ENCODE data around the gene PRDX2. TPM values are rescaled to one million over a fixed set of nuclear protein-coding genes. Genes with fewer than 3 reads are reported as not detected.

The PRDX2 gene
- total and polyA plus RNA-seq, 2 donors from 2014 or later, result 171 to 664 TPM

GRCh38 chr19:12843999-12844732 lies 42.6 kb upstream of the PRDX2 start:
- DNase-seq, result no peak
- H3K4me1 ChIP-seq (ENCODE audit: control insufficient read depth in 2 of 3, insufficient read depth in 2 of 3, low read depth in 1 of 3, low read length in 3 of 3), result peaks cover 0 to 7% (median 0%) of the 10 kb centered on the region in 3 donors
- intact Hi-C loops (cut with DNase I), result loop anchor here (5.0 kb wide), 1 partner anchor 82 kb away; no protein-coding TSS in a partner anchor
- no peaks in the 10 kb centered on the region for H3K9me3 ChIP-seq (ENCODE audit: control insufficient read depth in 2 of 3, insufficient read depth in 1 of 3, low read length in 3 of 3)
- FAIRE-seq, result no peak
- TF ChIP-seq, protein P1, sequence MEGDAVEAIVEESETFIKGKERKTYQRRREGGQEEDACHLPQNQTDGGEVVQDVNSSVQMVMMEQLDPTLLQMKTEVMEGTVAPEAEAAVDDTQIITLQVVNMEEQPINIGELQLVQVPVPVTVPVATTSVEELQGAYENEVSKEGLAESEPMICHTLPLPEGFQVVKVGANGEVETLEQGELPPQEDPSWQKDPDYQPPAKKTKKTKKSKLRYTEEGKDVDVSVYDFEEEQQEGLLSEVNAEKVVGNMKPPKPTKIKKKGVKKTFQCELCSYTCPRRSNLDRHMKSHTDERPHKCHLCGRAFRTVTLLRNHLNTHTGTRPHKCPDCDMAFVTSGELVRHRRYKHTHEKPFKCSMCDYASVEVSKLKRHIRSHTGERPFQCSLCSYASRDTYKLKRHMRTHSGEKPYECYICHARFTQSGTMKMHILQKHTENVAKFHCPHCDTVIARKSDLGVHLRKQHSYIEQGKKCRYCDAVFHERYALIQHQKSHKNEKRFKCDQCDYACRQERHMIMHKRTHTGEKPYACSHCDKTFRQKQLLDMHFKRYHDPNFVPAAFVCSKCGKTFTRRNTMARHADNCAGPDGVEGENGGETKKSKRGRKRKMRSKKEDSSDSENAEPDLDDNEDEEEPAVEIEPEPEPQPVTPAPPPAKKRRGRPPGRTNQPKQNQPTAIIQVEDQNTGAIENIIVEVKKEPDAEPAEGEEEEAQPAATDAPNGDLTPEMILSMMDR (IDR thresholded peaks at IDR 0.05; ENCODE audit: borderline replicate concordance, extremely low read depth, insufficient read depth), result no peak
- H3K36me3 ChIP-seq (ENCODE audit: control insufficient read depth in 2 of 3, insufficient read depth in 3 of 3, low read length in 3 of 3), result no peaks in the 10 kb centered on the region
- no peak overlapping the region for H3K4me3 ChIP-seq (ENCODE audit: low read length in 3 of 3)
- H3K27ac ChIP-seq (ENCODE audit: low read depth in 2 of 2, low read length in 2 of 2), result no peak overlapping the region
- peaks cover 15% of the 10 kb centered on the region for H3K27me3 ChIP-seq (ENCODE audit: control insufficient read depth, insufficient read depth, low read length)
- H3K9ac ChIP-seq (ENCODE audit: low read length in 3 of 3), result no peak overlapping the region

GRCh38 chr19:12843328-12843727 lies 41.7 kb upstream of the PRDX2 start:
- Histone ChIP-seq H3K36me3 (ENCODE audit: control insufficient read depth in 2 of 3, insufficient read depth in 3 of 3, low read length in 3 of 3) (no peaks in the 10 kb centered on the region), H3K4me1 (ENCODE audit: control insufficient read depth in 2 of 3, insufficient read depth in 2 of 3, low read depth in 1 of 3, low read length in 3 of 3) (peaks cover 0 to 7% (median 0%) of the 10 kb centered on the region in 3 donors), H3K4me3 (ENCODE audit: low read length in 3 of 3) (no peak overlapping the region), H3K9me3 (ENCODE audit: control insufficient read depth in 2 of 3, insufficient read depth in 1 of 3, low read length in 3 of 3) (no peaks in the 10 kb centered on the region), H3K27ac (ENCODE audit: low read depth in 2 of 2, low read length in 2 of 2) (no peak overlapping the region), H3K9ac (ENCODE audit: low read length in 3 of 3) (no peak overlapping the region), H3K27me3 (ENCODE audit: control insufficient read depth, insufficient read depth, low read length) (peaks cover 18% of the 10 kb centered on the region)
- intact Hi-C loops (cut with DNase I), result loop anchor here (5.0 kb wide), 1 partner anchor 81 kb away; no protein-coding TSS in a partner anchor
- FAIRE-seq, result no peak
- DNase-seq, result no peak
- TF ChIP-seq, protein P1 (IDR thresholded peaks at IDR 0.05; ENCODE audit: borderline replicate concordance, extremely low read depth, insufficient read depth), result no peak

DNA sequence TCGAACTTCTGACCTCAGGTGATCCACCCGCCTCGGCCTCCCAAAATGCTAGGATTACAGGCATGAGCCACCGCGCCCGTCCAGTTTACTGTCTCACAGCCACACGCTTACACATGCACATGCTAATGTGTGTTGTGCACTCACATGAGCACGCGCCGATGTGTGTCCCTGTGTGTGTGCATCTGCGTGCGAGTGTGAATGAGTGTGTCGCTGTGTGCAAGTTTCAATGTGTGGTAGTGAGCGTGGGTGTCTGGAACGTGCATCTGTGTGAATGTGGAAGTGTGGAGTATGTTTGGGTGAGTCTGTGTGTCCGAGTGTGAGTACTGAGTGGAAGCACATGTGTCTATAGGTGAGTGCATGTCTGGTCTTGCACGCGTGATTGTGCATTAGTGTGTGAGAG lies 40.9 kb upstream of the PRDX2 start:
- Histone ChIP-seq H3K27ac (ENCODE audit: low read depth in 2 of 2, low read length in 2 of 2) (no peak overlapping the region), H3K9me3 (ENCODE audit: control insufficient read depth in 2 of 3, insufficient read depth in 1 of 3, low read length in 3 of 3) (no peaks in the 10 kb centered on the region), H3K27me3 (ENCODE audit: control insufficient read depth, insufficient read depth, low read length) (peaks cover 24% of the 10 kb centered on the region), H3K4me3 (ENCODE audit: low read length in 3 of 3) (no peak overlapping the region), H3K9ac (ENCODE audit: low read length in 3 of 3) (no peak overlapping the region), H3K36me3 (ENCODE audit: control insufficient read depth in 2 of 3, insufficient read depth in 3 of 3, low read length in 3 of 3) (no peaks in the 10 kb centered on the region), H3K4me1 (ENCODE audit: control insufficient read depth in 2 of 3, insufficient read depth in 2 of 3, low read depth in 1 of 3, low read length in 3 of 3) (peaks cover 0 to 5% (median 0%) of the 10 kb centered on the region in 3 donors)
- TF ChIP-seq, protein P1 (IDR thresholded peaks at IDR 0.05; ENCODE audit: borderline replicate concordance, extremely low read depth, insufficient read depth), result no peak
- intact Hi-C loops (cut with DNase I), result loop anchor here (5.0 kb wide), 1 partner anchor 80 kb away; no protein-coding TSS in a partner anchor
- FAIRE-seq (no peak), DNase-seq (no peak)
